ENCODE results near the gene TCERG1L.

- TF ChIP-seq CTCF (IDR thresholded peaks at IDR 0.05) (no peak), POLR2A (IDR thresholded peaks at IDR 0.05) (no peak), POLR2AphosphoS5 (IDR thresholded peaks at IDR 0.05) (no peak), EP300 (IDR thresholded peaks at IDR 0.05) (no peak)
Measured at GRCh38 chr10:131084791-131085090, 226.8 kb downstream of the TCERG1L start.

Data from gastroesophageal sphincter (tissue), 3 donors.